Mesenchymal stem cell (in vitro differentiated cells and primary cell): ENCODE results near the gene CD300A.
A peak's percentile ranks its signal among the peaks of the same experiment; 100 is the strongest.

Experiments used
- DNase-seq: peaks from one replicate; pipeline ENCODE4 v3.0.0-alpha.2; 2013
- H2AFZ ChIP-seq: one replicate; pipeline ENCODE4 v1.6.1; 2013; ENCODE audit warnings: low read depth, mild to moderate bottlenecking, control low read depth, inconsistent platforms, low read length, moderate library complexity
- H2AK5ac ChIP-seq: 2 replicates; pipeline ENCODE4 v1.6.1; 2013; ENCODE audit warnings: low read length, moderate library complexity, mild to moderate bottlenecking, inconsistent platforms; ENCODE audit not compliant: severe bottlenecking
- H2BK120ac ChIP-seq: one replicate; pipeline ENCODE4 v1.6.1; 2013; ENCODE audit warnings: low read depth, mild to moderate bottlenecking, inconsistent platforms, low read length, moderate library complexity
- H2BK12ac ChIP-seq, 2 experiments: one replicate each; pipeline ENCODE4 v1.6.1; 2013; ENCODE audit warnings: inconsistent platforms in 2 of 2, low read length in 2 of 2, mild to moderate bottlenecking in 2 of 2, moderate library complexity in 2 of 2, control low read depth in 1 of 2
- H2BK15ac ChIP-seq: one replicate; pipeline ENCODE4 v1.6.1; 2013; ENCODE audit warnings: mild to moderate bottlenecking, low read depth, inconsistent platforms; ENCODE audit not compliant: poor library complexity, severe bottlenecking
- H2BK5ac ChIP-seq: 2 replicates; pipeline ENCODE4 v1.6.1; 2013; ENCODE audit warnings: low read depth, mild to moderate bottlenecking, low read length, control low read depth, inconsistent platforms; ENCODE audit not compliant: poor library complexity, severe bottlenecking
- H3K14ac ChIP-seq, 2 experiments: one replicate each; pipeline ENCODE4 v1.6.1; 2013; ENCODE audit warnings: inconsistent platforms in 2 of 2, low read length in 2 of 2, control low read depth in 1 of 2, mild to moderate bottlenecking in 1 of 2, moderate library complexity in 1 of 2
- H3K18ac ChIP-seq, 2 experiments: one replicate each; pipeline ENCODE4 v1.6.1; 2013; ENCODE audit warnings: inconsistent platforms in 2 of 2, low read length in 2 of 2, control low read depth in 1 of 2, low read depth in 1 of 2, mild to moderate bottlenecking in 1 of 2
- H3K23ac ChIP-seq, 2 experiments: one replicate each; pipeline ENCODE4 v1.6.1; 2013; ENCODE audit warnings: inconsistent platforms in 2 of 2, low read length in 2 of 2, mild to moderate bottlenecking in 2 of 2, moderate library complexity in 2 of 2, control low read depth in 1 of 2
- H3K27ac ChIP-seq: 2 replicates; pipeline ENCODE4 v1.5.1; 2013; ENCODE audit warnings: mild to moderate bottlenecking, moderate library complexity, low read length, control low read depth, inconsistent platforms; ENCODE audit not compliant: poor library complexity, severe bottlenecking
- H3K27me3 ChIP-seq, 2 experiments: 2 replicates each; pipeline versions ENCODE4 v1.6.1 to v1.7.0; 2013; ENCODE audit warnings: low read length in 2 of 2, mild to moderate bottlenecking in 2 of 2, moderate library complexity in 2 of 2, control low read depth in 1 of 2, inconsistent platforms in 1 of 2; ENCODE audit not compliant: control insufficient read depth in 1 of 2, insufficient read depth in 1 of 2
- H3K36me3 ChIP-seq, 2 experiments: 2 replicates each; pipeline versions ENCODE4 v1.6.1 to v1.7.0; 2013; ENCODE audit warnings: low read length in 2 of 2, control low read depth in 1 of 2, inconsistent platforms in 1 of 2, low read depth in 1 of 2, mild to moderate bottlenecking in 1 of 2; ENCODE audit not compliant: insufficient read depth in 2 of 2, control insufficient read depth in 1 of 2
- H3K4ac ChIP-seq, 2 experiments: one replicate each; pipeline ENCODE4 v1.6.1; 2013; ENCODE audit warnings: inconsistent platforms in 2 of 2, low read length in 2 of 2, mild to moderate bottlenecking in 2 of 2, moderate library complexity in 2 of 2, control low read depth in 1 of 2, low read depth in 1 of 2
- H3K4me1 ChIP-seq: 2 replicates; pipeline ENCODE4 v1.6.1; 2013; ENCODE audit warnings: low read depth, low read length, control low read depth; ENCODE audit not compliant: control insufficient read depth, insufficient read depth
- H3K4me2 ChIP-seq: 2 replicates; pipeline ENCODE4 v1.6.1; 2013; ENCODE audit warnings: low read length, mild to moderate bottlenecking, inconsistent platforms; ENCODE audit not compliant: poor library complexity, severe bottlenecking
- H3K4me3 ChIP-seq, 2 experiments: 2 replicates each; pipeline versions ENCODE4 v1.5.1 to v1.7.0; 2013; ENCODE audit warnings: low read length in 2 of 2, mild to moderate bottlenecking in 2 of 2, control low read depth in 1 of 2, low read depth in 1 of 2; ENCODE audit not compliant: insufficient read depth in 1 of 2
- H3K79me1 ChIP-seq: replicated peaks from 2 replicates; pipeline ENCODE4 v1.6.1; 2013; ENCODE audit warnings: mild to moderate bottlenecking, control low read depth, low read length, inconsistent platforms; ENCODE audit not compliant: poor library complexity, severe bottlenecking
- H3K9ac ChIP-seq: 2 replicates; pipeline ENCODE4 v1.7.0; 2013; ENCODE audit warnings: mild to moderate bottlenecking, low read length, moderate library complexity
- H3K9me3 ChIP-seq: 2 replicates; pipeline ENCODE4 v1.7.0; 2013; ENCODE audit warnings: mild to moderate bottlenecking, low read length; ENCODE audit not compliant: control insufficient read depth
- H4K8ac ChIP-seq: one replicate; pipeline ENCODE4 v1.6.1; 2013; ENCODE audit warnings: inconsistent platforms, mild to moderate bottlenecking, low read length, moderate library complexity
- H4K91ac ChIP-seq: one replicate; pipeline ENCODE4 v1.6.1; 2013; ENCODE audit warnings: mild to moderate bottlenecking, low read length, inconsistent platforms
- WGBS: methylation state at CpG from one replicate; pipeline ENCODE4 v1.1.7; 2013; ENCODE audit warnings: mixed read lengths; 5-methylcytosine and 5-hydroxymethylcytosine counted together

Gene CD300A

DNA sequence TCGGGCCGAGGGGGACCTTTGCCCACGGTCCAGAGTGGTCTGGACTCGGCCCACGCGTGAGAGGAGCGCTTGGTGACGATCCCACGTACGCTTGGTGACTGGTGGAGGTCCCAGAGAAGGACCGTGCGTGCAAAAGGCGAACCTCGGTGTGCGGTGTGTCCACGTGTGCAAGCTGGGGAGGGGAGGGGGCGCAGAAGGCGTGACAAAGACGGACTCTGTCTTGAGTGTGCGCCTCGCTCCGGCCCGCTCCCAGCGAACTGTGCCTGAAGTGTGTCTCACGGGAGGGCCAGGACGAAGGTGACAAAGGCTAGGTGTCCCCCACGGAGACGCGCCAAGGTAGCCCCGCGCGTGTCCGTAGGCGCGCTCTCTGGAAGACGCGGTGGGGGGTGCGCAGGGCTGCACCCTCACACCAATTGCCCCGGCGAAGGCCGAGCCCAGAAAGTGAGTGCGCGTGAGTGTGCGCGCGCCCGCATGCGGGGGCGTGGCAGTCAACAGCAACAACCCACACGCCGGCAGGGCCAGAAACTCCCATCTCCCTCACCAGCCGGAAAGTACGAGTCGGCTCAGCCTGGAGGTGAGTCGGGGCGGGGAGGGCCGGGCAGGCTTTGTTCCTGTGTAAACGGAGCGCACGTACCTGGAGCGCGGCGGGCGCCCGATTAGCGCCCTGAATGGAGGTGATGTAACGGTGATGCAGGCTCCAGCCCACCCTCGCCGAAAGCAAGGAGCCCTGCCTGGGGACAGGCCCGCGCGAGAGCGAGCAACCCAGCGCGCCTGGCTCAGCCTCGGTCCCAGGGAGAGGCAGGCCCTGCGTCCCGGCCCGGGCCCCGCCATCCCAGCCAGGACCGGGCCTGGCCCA is 34.6 kb upstream of the CD300A start, which contains the start of gene GPRC5C:
GPRC5C (plus strand) TSS at position 521 of the 856 bp plus-strand sequence. CDS start 7,689 bp downstream, outside the sequence.
- Histone ChIP-seq H4K8ac (peak within 1 kb of the TSS; percentile 62), H3K4ac (peak within 1 kb of the TSS in 1 of 2 experiments; percentile 48), H2AFZ (peak within 1 kb of the TSS; percentile 36), H3K14ac (peak within 1 kb of the TSS in 1 of 2 experiments; percentile 69), H4K91ac (peak within 1 kb of the TSS; percentile 71), H3K4me2 (peak within 1 kb of the TSS; percentile 95), H3K27me3 (peaks cover 0 to 44% of the 10 kb centered on the region in 2 experiments), H3K4me3 (peak within 1 kb of the TSS; percentile 77 to 91), H3K23ac (peak within 1 kb of the TSS in 1 of 2 experiments; percentile 14), H3K9me3 (no peaks in the 10 kb centered on the region), H3K27ac (peak within 1 kb of the TSS; percentile 99), H2BK15ac (peak within 1 kb of the TSS; percentile 60), H3K79me1 (peaks cover 9% of the 10 kb centered on the region), H3K9ac (peak within 1 kb of the TSS; percentile 84), H2AK5ac (peak within 1 kb of the TSS; percentile 90), H3K18ac (peak within 1 kb of the TSS; percentile 63 to 67), H3K4me1 (peaks cover 57% of the 10 kb centered on the region), H2BK120ac (peak within 1 kb of the TSS; percentile 11), H3K36me3 (peaks cover 0 to 1% of the 10 kb centered on the region in 2 experiments), H2BK12ac (no peak within 1 kb of the TSS), H2BK5ac (peak within 1 kb of the TSS; percentile 100)
- DNase-seq: peak; percentile 57
- 1% methylated on average over 73 of the region's 81 CpGs for WGBS

DNA sequence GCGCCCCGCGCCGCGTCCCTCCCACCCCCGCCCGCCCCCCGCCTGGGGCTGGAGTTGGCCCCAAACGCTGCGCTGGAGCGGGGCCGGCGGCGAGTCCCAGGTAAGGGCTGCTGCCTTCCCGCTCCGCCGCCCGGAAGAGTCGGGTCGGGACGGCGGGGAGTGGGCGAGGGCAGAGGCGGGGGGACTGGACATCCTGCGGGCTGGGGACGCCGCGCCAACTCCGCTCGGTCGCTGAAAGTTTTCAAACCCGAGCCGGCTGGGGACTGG is 34.1 kb upstream of the CD300A start:
- Histone ChIP-seq H3K4me2 (peak overlapping the region; percentile 79), H3K27me3 (peaks cover 0 to 44% of the 10 kb centered on the region in 2 experiments), H4K8ac (no peak overlapping the region), H4K91ac (no peak overlapping the region), H3K18ac (no peak overlapping the region), H3K9me3 (peaks cover 1% of the 10 kb centered on the region), H3K4ac (no peak overlapping the region), H2AFZ (no peak overlapping the region), H2BK12ac (no peak overlapping the region), H3K23ac (no peak overlapping the region), H3K27ac (no peak overlapping the region), H2BK5ac (peak overlapping the region; percentile 33), H3K36me3 (peaks cover 0 to 4% of the 10 kb centered on the region in 2 experiments), H3K9ac (no peak overlapping the region), H3K4me3 (peak overlapping the region; percentile 60 to 91), H2BK120ac (no peak overlapping the region), H3K14ac (no peak overlapping the region), H2BK15ac (no peak overlapping the region), H3K79me1 (peaks cover 9% of the 10 kb centered on the region), H2AK5ac (no peak overlapping the region), H3K4me1 (peaks cover 51% of the 10 kb centered on the region)
- under 1% methylated on average over 26 of the region's 33 CpGs for WGBS
- DNase-seq: no peak

DNA sequence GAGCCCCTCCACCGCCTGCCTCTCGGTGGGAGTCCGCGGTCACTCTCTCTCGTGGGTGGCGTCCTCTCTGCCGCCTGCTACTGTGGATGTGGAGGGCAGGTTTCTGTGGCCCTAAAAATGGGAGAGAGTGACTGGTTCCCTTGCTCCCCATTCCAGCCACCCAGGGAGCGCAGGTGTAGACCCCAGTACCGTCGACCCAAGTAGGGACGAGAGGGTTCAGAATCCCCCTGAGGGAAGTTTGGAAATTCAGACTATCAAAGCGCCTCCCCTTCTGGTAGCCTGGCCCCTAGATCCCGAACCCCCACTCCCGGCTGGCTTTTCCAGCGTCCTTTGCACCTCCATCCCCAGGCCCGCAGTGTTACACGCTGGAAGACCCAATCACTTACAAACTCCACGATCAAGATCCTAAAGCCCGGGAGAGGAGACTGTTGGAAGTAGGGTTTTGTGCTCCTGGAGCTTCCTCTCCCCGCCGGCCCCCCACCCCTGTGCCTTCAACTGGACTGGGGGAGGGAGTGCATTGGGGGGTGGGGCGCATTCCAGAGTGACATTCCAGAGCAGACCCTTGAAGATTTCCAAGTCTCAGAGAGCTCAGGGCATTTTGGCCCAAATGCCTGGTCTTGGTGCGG is 33.6 kb upstream of the CD300A start:
- Histone ChIP-seq H4K91ac (no peak overlapping the region), H3K4me2 (peak overlapping the region; percentile 79), H3K18ac (no peak overlapping the region), H3K23ac (no peak overlapping the region), H2BK120ac (no peak overlapping the region), H3K27ac (peak overlapping the region; percentile 82), H3K4ac (no peak overlapping the region), H2AFZ (no peak overlapping the region), H3K4me3 (peak overlapping the region; percentile 60 to 91), H3K79me1 (peaks cover 9% of the 10 kb centered on the region), H3K14ac (no peak overlapping the region), H2AK5ac (peak overlapping the region; percentile 57), H2BK5ac (peak overlapping the region; percentile 36), H3K4me1 (peaks cover 46% of the 10 kb centered on the region), H3K36me3 (peaks cover 0 to 5% of the 10 kb centered on the region in 2 experiments), H2BK12ac (no peak overlapping the region), H2BK15ac (no peak overlapping the region), H3K9me3 (peaks cover 6% of the 10 kb centered on the region), H4K8ac (no peak overlapping the region), H3K27me3 (peaks cover 0 to 44% of the 10 kb centered on the region in 2 experiments), H3K9ac (peak overlapping the region; percentile 71)
- DNase-seq: no peak
- 12% methylated on average over 14 of the region's 23 CpGs for WGBS
